ENCODE results near the gene CNFN.
"Not testable (repeated sequence)": the region's sequence is repeated elsewhere in the genome, so short reads cannot be mapped to it uniquely, and the experiment has no call there.

CNFN gene

DNA sequence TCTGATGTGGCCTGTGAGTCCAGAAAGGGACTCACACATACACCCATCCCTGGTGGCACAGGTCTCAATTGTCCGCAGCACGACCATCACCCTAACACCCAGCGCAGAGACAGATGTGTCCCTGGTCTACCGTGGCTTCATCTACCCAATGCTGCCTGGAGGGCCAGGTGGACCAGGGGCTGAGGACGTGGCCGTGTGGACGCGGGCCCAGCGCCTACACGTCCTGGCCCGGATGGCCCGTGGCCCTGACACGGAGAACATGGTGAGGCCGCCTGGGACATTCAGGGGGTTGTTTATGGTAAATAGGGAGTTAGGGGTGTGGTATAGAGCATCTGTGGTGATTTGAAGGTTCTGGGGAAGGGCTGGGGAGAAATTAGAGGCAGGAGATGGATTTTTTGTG, 41.9 kb downstream of the CNFN start:
- DNase-seq, result no peak

GRCh38 chr19:42345191-42345812, 44.8 kb downstream of the CNFN start:
- no peak for DNase-seq

DNA sequence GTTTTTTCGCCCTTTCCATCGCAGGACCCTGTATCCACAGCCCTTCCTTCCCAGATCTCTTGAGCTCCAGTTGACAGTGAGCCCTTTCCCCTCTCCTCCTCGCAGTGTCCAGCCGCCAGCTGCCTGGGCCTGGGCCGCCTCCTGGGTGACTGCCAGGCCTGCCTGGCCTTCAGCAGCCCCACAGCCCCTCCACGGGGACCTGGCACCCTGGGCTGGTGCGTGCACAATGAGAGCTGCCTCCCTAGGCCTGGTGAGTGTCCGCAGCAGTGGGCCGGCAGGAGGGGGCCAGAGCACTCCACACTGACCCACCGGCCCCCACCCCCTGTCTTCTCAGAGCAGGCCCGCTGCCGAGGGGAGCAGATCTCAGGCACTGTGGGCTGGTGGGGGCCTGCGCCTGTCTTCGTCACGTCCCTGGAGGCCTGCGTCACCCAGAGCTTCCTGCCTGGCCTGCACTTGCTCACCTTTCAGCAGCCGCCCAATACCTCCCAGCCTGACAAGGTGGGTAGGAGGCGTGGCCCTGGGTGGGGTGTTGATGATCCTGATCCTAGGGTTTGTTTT, 45.7 kb downstream of the CNFN start:
- DNase-seq, result no peak

- DNase-seq, result no peak
Observed at GRCh38 chr19:42343344-42344110, 46.6 kb downstream of the CNFN start.

GRCh38 chr19:42339922-42340321, 50.2 kb downstream of the CNFN start:
- DNase-seq, result not testable (repeated sequence)

GRCh38 chr19:42339126-42339860, 50.8 kb downstream of the CNFN start:
- not testable (repeated sequence) for DNase-seq
